ENCODE results near the gene LHX8. TPM values are rescaled to one million over a fixed set of nuclear protein-coding genes. Genes with fewer than 3 reads are reported as not detected.
A peak's percentile ranks its signal among the peaks of the same experiment; 100 is the strongest.

LHX8 gene
- total RNA-seq, 1 donor from 2014 or later = 0.06 TPM

DNA sequence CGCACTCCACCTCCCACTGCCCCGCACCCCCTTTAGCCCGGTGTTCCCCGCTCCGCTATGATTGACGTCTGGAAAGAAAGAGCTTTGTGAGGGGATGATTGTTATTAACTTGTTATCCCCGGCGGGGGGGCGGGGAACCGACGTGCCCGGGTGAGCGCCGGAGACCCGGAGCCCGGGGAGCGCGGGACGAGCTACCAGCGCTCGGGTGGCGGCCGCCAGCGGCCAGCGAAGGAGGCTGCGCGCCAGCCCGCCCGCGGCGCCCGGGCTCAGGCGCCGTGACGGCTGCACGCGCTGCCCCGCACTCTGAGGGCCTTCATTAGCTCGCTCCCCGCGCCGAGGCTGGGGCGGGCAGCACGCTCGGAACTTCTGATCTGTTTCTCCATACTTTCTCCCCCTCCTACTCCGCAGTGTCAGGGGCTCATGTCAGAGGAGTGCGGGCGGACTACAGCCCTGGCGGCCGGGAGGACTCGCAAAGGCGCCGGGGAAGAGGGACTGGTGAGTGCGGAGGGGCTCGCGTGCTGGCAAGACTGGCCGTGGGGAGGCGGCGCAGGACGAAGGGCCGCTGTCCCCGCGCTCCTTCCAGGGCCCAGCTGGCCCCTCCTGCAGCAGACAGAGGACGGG, 2.1 kb downstream of the LHX8 start:
- Mint-ChIP-seq H3K9me3 (no peaks in the 10 kb centered on the region), H3K36me3 (no peaks in the 10 kb centered on the region), H3K27me3 (ENCODE audit: insufficient read depth, low read depth) (peaks cover 77% of the 10 kb centered on the region), H3K4me1 (peaks cover 50% of the 10 kb centered on the region), H3K27ac (no peak overlapping the region), H3K4me3 (peak overlapping the region; percentile 84)
- Histone ChIP-seq H3K4me3 (peak overlapping the region; percentile 54), H3K36me3 (no peaks in the 10 kb centered on the region), H3F3A (ENCODE audit: low read depth) (peaks cover 34% of the 10 kb centered on the region), H3K9ac (no peak overlapping the region), H3K9me3 (ENCODE audit: low read depth) (no peaks in the 10 kb centered on the region), H3K27ac (no peak overlapping the region), H3K79me2 (ENCODE audit: low read depth) (no peaks in the 10 kb centered on the region), H4K20me1 (ENCODE audit: low read depth) (peaks cover 51% of the 10 kb centered on the region), H2AFZ (replicated peaks) (peak overlapping the region; percentile 53), H3K4me2 (peak overlapping the region; percentile 81), H3K4me1 (peaks cover 39% of the 10 kb centered on the region), H3K27me3 (peaks cover 100% of the 10 kb centered on the region)
- TF ChIP-seq, protein P1, sequence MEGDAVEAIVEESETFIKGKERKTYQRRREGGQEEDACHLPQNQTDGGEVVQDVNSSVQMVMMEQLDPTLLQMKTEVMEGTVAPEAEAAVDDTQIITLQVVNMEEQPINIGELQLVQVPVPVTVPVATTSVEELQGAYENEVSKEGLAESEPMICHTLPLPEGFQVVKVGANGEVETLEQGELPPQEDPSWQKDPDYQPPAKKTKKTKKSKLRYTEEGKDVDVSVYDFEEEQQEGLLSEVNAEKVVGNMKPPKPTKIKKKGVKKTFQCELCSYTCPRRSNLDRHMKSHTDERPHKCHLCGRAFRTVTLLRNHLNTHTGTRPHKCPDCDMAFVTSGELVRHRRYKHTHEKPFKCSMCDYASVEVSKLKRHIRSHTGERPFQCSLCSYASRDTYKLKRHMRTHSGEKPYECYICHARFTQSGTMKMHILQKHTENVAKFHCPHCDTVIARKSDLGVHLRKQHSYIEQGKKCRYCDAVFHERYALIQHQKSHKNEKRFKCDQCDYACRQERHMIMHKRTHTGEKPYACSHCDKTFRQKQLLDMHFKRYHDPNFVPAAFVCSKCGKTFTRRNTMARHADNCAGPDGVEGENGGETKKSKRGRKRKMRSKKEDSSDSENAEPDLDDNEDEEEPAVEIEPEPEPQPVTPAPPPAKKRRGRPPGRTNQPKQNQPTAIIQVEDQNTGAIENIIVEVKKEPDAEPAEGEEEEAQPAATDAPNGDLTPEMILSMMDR (IDR thresholded peaks at IDR 0.05) = peak; percentile 7
- TF ChIP-seq EZH2phosphoT487 (IDR thresholded peaks at IDR 0.05) (no peak), EZH2 (IDR thresholded peaks at IDR 0.05) (peak; percentile 74)
- DNase-seq (ENCODE audit: low spot score) = peak; percentile 87

DNA sequence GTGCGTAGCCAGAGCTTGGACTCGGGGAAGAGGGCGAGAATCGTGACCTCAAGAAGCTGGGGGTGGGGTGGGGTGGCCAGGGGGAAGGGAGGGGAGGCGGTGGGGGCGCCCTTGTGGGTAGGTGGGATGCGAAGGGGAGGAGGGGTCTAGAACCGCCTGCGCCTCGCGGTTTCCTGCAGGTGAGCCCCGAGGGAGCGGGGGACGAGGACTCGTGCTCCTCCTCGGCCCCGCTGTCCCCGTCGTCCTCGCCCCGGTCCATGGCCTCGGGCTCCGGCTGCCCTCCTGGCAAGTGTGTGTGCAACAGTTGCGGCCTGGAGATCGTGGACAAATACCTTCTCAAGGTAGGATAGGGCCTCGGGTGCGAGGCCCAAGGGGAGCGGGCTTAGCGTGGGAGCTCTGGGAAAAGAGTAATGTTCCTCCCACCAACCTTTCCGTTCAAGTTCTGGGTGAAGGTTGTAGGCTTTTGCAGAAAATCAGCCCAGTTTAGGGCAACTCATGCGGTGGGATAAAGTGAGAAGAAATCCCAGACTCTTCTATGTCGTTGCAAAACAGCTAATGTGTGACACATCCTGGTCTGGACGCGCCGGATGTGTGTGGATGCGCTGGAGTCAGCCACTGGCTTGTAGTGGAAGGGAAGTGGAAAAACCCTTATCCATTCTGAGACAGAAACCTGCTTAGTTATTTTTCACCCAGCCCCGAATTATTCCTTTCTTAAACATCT, 2.9 kb downstream of the LHX8 start:
- peak; percentile 39 for DNase-seq (ENCODE audit: low spot score)
- Histone ChIP-seq H3K4me2 (peak overlapping the region; percentile 81), H3K4me3 (peak overlapping the region; percentile 54), H3K27me3 (peaks cover 93% of the 10 kb centered on the region), H3F3A (ENCODE audit: low read depth) (peaks cover 29% of the 10 kb centered on the region), H2AFZ (replicated peaks) (peak overlapping the region; percentile 68), H3K9me3 (ENCODE audit: low read depth) (no peaks in the 10 kb centered on the region), H3K9ac (no peak overlapping the region), H3K4me1 (peaks cover 32% of the 10 kb centered on the region), H3K79me2 (ENCODE audit: low read depth) (no peaks in the 10 kb centered on the region), H3K27ac (no peak overlapping the region), H3K36me3 (no peaks in the 10 kb centered on the region), H4K20me1 (ENCODE audit: low read depth) (peaks cover 43% of the 10 kb centered on the region)
- H3K27ac Mint-ChIP-seq = no peak overlapping the region
- no peaks in the 10 kb centered on the region for H3K9me3 Mint-ChIP-seq
- no peaks in the 10 kb centered on the region for H3K36me3 Mint-ChIP-seq
- H3K4me3 Mint-ChIP-seq = peak overlapping the region; percentile 81
- TF ChIP-seq, protein P1 (IDR thresholded peaks at IDR 0.05) = no peak
- peak; percentile 81 for TF ChIP-seq EZH2 (IDR thresholded peaks at IDR 0.05)
- peak; percentile 82 for TF ChIP-seq EZH2phosphoT487 (IDR thresholded peaks at IDR 0.05)
- H3K27me3 Mint-ChIP-seq (ENCODE audit: insufficient read depth, low read depth) = peaks cover 69% of the 10 kb centered on the region
- H3K4me1 Mint-ChIP-seq = peaks cover 43% of the 10 kb centered on the region

DNA sequence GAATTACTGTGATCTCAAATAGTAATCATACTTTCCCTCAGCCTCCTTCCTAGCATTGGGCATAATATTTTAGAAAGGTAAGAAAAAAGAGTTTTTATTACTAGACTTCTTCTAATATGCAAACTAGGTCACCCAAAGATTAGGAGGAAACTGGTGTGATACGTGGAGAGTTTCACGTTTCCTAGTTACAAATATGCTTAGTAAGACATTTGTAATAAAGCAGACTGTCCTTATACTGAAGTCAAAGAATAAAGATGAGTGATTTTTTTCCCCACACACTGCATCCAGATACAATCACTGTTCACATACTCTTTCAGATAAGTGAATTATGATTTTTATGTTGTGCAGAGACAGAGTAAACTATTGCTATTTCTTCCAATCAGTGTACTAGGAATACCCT, 17.9 kb downstream of the LHX8 start:
- Histone ChIP-seq H3K79me2 (ENCODE audit: low read depth) (no peaks in the 10 kb centered on the region), H3K27ac (no peak overlapping the region), H3K4me2 (no peak overlapping the region), H4K20me1 (ENCODE audit: low read depth) (no peaks in the 10 kb centered on the region), H3K4me1 (no peaks in the 10 kb centered on the region), H3F3A (ENCODE audit: low read depth) (no peaks in the 10 kb centered on the region), H3K4me3 (no peak overlapping the region), H3K9ac (no peak overlapping the region), H2AFZ (replicated peaks) (no peak overlapping the region), H3K36me3 (no peaks in the 10 kb centered on the region), H3K9me3 (ENCODE audit: low read depth) (no peaks in the 10 kb centered on the region), H3K27me3 (no peaks in the 10 kb centered on the region)
- Mint-ChIP-seq H3K4me1 (no peaks in the 10 kb centered on the region), H3K27me3 (ENCODE audit: insufficient read depth, low read depth) (peaks cover 2% of the 10 kb centered on the region), H3K9me3 (no peaks in the 10 kb centered on the region), H3K27ac (no peak overlapping the region), H3K36me3 (no peaks in the 10 kb centered on the region), H3K4me3 (no peak overlapping the region)
- DNase-seq (ENCODE audit: low spot score) = no peak
- TF ChIP-seq EZH2phosphoT487 (IDR thresholded peaks at IDR 0.05) (no peak), EZH2 (IDR thresholded peaks at IDR 0.05) (no peak)
- TF ChIP-seq, protein P1 (IDR thresholded peaks at IDR 0.05) = no peak
